Body of pancreas (tissue), 4 donors: ENCODE measurements around the gene SEMA4C.

Experiments
- CTCF ChIP-seq, 7 experiments: fragments of 450-650 bp in 4 of 7; fragments of 200-600 bp in 3 of 7; sonication (generic) in 3 of 7; IDR thresholded peaks; one replicate each; pipeline ENCODE4 v1.5.1; 2016 to 2019; ENCODE audit warnings: antibody characterized with exemption in 7 of 7
- POLR2A ChIP-seq, 3 donors: fragments of 450-650 bp; IDR thresholded peaks; one replicate each; pipeline ENCODE4 v1.6.1; 2016; ENCODE audit warnings: antibody characterized with exemption in 3 of 3, mild to moderate bottlenecking in 2 of 3

GRCh38 chr2:96885432-96886347, 15.8 kb upstream of the SEMA4C start:
- TF ChIP-seq CTCF (IDR thresholded peaks at IDR 0.05) = no peak
- TF ChIP-seq POLR2A (IDR thresholded peaks at IDR 0.05) = no peak
